C4-2B (cell line): ENCODE measurements around the gene SETD6.
A peak's percentile ranks its signal among the peaks of the same experiment; 100 is the strongest.

Experiments used
- H3K27ac ChIP-seq: fragments of 450-650 bp; 2 replicates; pipeline ENCODE4 v1.5.1; 2017
- ZFX ChIP-seq: fragments of 450-650 bp; IDR thresholded peaks from 2 replicates; pipeline ENCODE4 v1.6.1; 2017
- TF ChIP-seq, protein P1 (sequence below): fragments of 450-650 bp; conservative IDR thresholded peaks from 2 replicates; pipeline ENCODE4 v1.5.1; 2017; ENCODE audit warnings: mild to moderate bottlenecking

SETD6 gene

DNA sequence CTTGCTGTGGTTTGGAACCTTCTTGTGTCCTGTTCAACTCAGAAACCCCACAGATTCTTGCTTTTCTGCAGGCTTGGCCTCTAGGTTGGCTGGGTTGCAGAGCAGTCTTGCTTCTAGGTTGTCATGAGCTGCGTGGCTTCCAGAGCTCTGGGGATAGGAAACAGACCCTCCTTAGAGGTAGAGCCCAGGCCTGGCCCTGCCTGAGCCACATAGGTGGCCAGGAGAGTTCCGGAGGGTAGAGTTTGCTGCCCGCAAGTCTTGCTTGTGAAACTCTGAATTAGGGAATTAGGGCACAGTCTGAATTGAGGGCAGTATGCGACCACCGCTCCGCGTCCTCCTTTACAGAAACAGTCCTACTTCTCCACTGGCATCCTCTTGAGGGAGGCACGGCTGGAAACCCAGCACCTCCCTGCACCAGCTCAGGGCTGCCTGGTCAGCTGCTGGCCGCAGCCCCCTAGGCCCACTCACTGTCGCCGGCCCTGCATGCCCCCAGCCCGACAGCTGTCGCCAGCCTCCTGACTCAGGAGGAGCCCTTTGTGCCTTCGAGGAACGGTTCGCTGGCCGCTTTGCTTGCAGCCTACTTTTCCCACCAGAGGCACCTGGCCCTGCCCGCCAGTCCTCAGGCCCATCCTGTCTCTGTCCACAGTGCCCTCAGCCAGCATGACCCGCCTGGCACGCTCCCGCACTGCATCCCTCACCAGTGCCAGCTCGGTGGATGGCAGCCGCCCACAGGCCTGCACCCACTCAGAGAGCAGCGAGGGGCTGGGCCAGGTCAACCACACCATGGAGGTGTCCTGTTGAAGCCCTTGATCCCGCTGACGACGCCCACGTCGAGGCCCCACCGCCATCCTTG is 4.3 kb upstream of the SETD6 start:
- TF ChIP-seq, protein P1, sequence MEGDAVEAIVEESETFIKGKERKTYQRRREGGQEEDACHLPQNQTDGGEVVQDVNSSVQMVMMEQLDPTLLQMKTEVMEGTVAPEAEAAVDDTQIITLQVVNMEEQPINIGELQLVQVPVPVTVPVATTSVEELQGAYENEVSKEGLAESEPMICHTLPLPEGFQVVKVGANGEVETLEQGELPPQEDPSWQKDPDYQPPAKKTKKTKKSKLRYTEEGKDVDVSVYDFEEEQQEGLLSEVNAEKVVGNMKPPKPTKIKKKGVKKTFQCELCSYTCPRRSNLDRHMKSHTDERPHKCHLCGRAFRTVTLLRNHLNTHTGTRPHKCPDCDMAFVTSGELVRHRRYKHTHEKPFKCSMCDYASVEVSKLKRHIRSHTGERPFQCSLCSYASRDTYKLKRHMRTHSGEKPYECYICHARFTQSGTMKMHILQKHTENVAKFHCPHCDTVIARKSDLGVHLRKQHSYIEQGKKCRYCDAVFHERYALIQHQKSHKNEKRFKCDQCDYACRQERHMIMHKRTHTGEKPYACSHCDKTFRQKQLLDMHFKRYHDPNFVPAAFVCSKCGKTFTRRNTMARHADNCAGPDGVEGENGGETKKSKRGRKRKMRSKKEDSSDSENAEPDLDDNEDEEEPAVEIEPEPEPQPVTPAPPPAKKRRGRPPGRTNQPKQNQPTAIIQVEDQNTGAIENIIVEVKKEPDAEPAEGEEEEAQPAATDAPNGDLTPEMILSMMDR: no peak
- TF ChIP-seq ZFX: no peak
- H3K27ac ChIP-seq: peak overlapping the region; percentile 63

DNA sequence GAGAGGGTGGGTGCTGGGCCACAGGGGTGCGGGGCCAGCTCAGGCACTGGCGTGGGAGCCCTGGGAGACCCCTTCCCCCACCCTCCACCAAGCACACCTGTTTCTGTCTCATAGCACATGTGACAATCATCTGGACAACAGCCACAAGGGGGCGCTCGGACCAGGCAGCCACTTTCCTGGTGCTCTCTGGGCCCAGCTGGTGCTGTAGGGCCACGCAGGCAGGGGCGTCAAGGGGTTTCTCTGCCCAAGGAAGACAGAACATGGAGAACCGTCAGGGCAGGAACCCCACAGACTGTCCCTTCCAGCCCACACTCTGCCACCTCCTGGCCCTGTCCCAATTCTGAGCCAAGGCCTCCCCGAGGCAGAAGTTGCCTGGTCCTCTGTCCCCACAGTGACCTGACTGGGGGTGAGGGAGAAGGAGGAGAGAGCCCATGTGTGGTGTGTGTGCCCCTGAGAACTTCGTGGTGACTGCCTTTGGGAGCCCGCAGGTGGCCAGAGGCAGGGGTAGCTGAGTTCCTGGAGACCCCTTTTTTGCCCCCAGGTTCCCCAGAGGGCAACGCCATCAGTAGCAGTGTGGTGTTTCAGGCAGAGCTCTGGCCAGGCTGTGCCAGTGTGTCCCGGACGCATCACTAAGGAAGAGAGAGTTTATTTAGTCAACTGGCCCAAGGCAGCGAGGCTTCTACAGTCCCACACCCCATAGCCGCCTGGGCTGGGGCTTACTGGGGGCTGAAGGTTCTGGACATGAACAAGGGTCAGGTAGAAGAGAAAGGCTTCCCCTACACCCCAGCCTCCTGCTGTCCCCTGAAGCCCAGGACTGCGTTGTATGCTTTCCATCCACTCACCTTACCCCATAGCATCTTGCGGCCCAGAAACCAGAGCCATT is 3.1 kb upstream of the SETD6 start:
- H3K27ac ChIP-seq: peak overlapping the region; percentile 63; the same call in 1 of the 2 replicates
- TF ChIP-seq, protein P1: peak; percentile 87
- TF ChIP-seq ZFX: no peak

DNA sequence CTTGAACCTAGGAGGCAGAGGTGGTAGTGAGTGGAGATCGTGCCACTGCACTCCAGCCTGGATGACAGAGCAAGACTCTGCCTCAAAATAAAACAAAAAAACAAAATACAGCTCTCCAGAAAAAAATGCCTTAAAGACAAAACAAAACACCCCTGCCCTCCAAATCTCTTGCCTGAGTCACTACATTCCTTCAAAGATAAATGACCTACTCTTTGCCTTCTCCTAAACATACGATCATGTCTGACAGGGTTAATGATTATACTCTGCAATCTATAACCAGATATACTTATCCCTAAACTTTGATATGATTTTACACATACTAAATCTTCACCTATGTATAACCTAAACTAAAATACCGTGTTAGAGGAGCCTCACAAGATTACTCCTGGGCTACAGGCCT is 1.4 kb upstream of the SETD6 start:
- TF ChIP-seq ZFX: no peak
- TF ChIP-seq, protein P1: no peak
- peak overlapping the region; percentile 92; the same call in 1 of the 2 replicates for H3K27ac ChIP-seq

DNA sequence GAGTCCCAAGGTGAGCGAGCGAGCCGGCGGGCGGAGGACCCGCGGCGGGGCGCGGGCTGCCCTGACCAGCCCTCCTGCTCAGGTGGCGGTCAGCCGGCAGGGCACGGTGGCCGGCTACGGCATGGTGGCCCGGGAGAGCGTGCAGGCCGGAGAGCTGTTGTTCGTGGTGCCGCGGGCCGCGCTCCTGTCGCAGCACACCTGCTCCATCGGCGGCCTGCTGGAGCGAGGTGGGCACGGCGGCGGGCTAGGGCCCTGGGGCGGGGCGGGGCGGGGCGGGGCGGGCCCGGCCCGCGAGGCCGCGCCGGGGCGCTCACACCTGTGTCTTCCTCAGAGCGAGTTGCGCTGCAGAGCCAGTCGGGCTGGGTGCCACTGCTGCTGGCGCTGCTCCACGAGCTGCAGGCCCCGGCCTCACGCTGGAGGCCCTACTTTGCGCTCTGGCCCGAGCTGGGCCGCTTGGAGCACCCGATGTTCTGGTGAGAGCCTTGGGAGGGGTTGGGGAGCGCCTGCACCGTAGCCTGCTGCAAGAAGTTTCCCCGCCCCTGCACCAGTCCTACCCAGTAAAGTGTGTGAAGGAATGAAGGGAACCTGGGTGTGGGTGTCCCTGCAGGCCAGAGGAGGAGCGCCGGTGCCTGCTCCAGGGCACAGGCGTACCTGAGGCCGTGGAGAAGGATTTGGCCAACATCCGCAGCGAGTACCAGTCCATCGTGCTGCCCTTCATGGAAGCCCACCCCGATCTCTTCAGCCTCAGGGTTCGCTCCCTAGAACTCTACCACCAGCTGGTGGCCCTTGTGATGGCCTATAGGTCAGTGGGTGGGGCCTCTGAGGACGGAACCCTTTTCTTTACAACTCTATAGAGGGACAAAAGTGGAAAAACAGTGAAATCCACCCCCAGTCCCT is 802 bp downstream of the SETD6 start:
- H3K27ac ChIP-seq: peak overlapping the region; percentile 92

DNA sequence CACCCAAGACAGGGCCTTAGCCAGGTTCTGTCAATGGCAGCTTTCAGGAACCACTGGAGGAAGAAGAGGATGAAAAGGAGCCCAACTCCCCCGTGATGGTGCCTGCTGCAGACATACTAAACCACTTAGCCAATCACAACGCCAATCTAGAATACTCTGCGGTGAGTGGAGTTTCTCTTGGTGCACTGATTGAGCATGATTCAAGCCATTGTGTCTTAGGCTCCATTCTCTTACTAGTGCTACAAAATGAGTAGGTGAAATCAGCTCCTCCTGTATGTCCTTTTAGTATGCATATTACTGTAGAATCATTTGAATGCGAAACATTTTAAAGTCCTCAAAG is 1.4 kb downstream of the SETD6 start:
- TF ChIP-seq, protein P1: no peak
- no peak for TF ChIP-seq ZFX
- H3K27ac ChIP-seq: peak overlapping the region; percentile 92

More for the DNA sequence above, 802 bp downstream of the SETD6 start:
- TF ChIP-seq ZFX: peak; percentile 59
- TF ChIP-seq, protein P1: peak; percentile 29

DNA sequence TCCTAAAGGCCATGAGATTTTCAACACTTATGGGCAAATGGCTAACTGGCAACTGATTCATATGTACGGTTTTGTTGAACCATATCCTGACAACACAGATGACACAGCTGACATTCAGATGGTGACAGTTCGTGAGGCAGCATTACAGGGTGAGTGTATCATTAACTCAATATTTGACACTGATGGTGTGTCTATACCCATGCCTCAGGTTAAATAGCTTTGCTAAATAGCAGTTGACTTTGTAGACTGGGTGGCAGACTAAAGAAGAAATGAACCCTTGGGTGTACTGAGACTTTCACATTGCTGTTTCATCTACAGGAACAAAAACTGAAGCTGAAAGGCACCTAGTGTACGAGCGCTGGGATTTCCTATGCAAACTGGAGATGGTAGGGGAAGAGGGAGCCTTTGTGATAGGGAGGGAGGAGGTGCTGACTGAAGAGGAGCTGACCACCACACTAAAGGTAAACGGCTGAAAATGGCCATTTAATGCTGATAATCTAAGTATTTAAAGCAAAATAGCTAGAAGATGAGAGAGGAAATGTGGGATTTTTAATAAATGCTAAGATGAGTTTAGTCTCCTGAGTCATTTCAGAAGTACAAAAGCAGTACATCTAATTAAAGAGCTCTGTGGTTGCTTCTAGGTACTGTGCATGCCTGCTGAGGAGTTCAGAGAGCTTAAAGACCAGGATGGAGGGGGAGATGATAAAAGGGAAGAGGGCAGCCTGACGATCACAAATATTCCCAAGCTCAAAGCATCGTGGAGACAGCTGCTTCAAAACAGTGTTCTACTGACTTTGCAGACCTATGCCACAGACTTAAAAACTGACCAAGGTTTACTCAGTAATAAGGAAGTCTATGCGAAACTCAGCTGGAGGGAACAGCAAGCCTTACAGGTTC is 3.0 kb downstream of the SETD6 start:
- no peak overlapping the region for H3K27ac ChIP-seq
- TF ChIP-seq, protein P1: no peak
- TF ChIP-seq ZFX: no peak
